NB4 (cell line): ENCODE data around the gene SAMD5.

Experiments used
- DNase-seq: peaks from one replicate; pipeline ENCODE4 v3.0.0; 2010; ENCODE audit warnings: low read depth
- H3K4me3 ChIP-seq: one replicate; pipeline ENCODE4 v1.5.1; 2011; ENCODE audit warnings: mild to moderate bottlenecking, low read depth, low read length, moderate library complexity
- CTCF ChIP-seq: IDR thresholded peaks from one replicate; pipeline ENCODE4 v1.5.1; 2012; ENCODE audit warnings: low read depth, low read length
- MAX ChIP-seq: IDR thresholded peaks from 2 replicates; pipeline ENCODE4 v1.6.1; 2011; ENCODE audit warnings: low read depth, low read length
- MYC ChIP-seq: IDR thresholded peaks from 2 replicates; pipeline ENCODE4 v1.6.1; 2011; ENCODE audit warnings: low read depth, low read length
- POLR2A ChIP-seq: IDR thresholded peaks from 2 replicates; pipeline ENCODE4 v1.6.1; 2011; ENCODE audit warnings: mild to moderate bottlenecking; ENCODE audit not compliant: insufficient read length; ENCODE audit errors: extremely low read depth

SAMD5 gene

GRCh38 chr6:147554281-147554680, 45.8 kb downstream of the SAMD5 start:
- TF ChIP-seq MAX (no peak), CTCF (no peak), MYC (no peak), POLR2A (no peak)
- no peak overlapping the region for H3K4me3 ChIP-seq
- no peak for DNase-seq

GRCh38 chr6:147559006-147559405, 50.5 kb downstream of the SAMD5 start:
- TF ChIP-seq MYC = no peak
- no peak for TF ChIP-seq POLR2A
- no peak for TF ChIP-seq MAX
- no peak for TF ChIP-seq CTCF
- H3K4me3 ChIP-seq = no peak overlapping the region
- no peak for DNase-seq

DNA sequence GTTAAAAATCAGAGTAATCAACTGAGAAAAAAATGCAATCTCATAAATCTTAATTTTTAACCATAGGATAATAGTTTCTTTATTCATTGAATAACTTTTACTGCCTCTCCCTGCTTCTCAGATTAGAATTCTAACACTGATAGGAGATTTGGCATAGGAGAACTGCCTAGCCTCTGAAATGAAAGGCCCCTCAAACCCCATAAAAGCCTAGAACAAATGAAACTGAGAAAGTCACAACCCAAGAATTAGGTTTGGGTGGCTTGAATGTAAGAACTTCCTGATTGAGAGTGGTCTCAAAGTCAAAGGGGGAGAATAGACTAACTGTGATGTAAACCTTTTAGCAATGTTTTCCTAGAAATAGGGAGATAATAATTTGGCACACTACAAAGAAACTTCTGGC, 52.2 kb downstream of the SAMD5 start:
- DNase-seq = no peak
- H3K4me3 ChIP-seq = no peak overlapping the region
- TF ChIP-seq CTCF (no peak), POLR2A (no peak), MYC (no peak), MAX (no peak)

DNA sequence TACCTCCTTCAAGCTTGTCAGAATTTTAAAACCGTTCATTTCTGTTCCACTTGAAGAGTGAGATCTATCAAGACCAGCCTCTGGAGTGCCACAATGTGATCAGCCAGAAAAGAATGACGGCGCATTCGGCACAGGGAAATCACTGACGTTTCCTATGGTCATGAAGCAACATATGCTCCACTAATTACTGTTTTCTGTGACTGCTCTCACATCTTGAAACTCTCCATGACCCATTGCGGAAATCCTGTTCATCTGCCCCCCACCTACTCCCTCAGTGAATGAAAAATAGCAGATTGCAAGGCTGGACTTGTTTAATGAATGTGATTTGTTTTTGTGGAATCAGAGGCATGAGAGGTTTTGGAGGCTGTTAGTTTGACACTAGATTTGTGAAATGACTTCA, 53.2 kb downstream of the SAMD5 start:
- no peak for DNase-seq
- TF ChIP-seq MYC (no peak), POLR2A (no peak), CTCF (no peak), MAX (no peak)
- no peak overlapping the region for H3K4me3 ChIP-seq

DNA sequence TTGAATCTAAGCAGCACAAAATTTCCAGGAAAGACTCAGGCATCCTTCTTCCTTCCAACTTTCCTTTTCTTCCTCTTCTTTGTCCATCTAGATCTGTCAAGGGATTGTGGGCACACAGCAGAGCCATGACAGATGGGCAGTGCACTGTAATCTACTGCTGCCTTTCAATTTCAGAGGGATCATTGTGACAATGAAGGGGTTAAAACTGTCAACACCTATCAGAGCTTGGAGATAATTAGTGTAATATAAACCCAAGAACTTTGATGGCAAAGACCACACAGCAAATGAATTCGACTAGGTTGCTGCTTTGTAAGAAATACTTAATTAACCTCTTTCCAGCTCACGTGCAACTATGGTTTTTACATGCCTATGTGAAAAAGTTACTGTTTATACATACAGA, 55.0 kb downstream of the SAMD5 start:
- no peak overlapping the region for H3K4me3 ChIP-seq
- TF ChIP-seq CTCF (no peak), POLR2A (no peak)
- no peak for DNase-seq

DNA sequence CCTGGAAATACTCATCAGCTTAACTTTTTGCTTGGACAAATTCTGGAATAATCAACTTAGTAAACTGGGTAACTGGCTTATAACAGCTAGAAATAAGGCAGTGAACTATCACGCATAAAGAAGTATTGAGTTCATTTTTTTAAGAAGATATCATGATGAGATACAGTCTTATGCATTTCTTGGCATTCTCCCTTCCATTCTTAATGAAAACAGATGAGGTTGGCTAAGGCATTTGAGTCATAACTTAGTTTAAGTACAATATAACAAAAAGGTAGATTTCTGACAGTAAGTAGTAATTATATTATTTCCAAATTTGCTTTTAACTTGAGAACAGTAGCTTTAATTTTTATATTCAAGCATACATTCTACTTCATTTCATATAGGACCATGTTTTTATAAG, 56.1 kb downstream of the SAMD5 start:
- no peak overlapping the region for H3K4me3 ChIP-seq
- TF ChIP-seq MAX (no peak), MYC (no peak), CTCF (no peak), POLR2A (no peak)
- DNase-seq = no peak
